Inflammatory macrophage (primary cell): Measurements from ENCODE around the gene FNDC1.
A peak's percentile ranks its signal among the peaks of the same experiment; 100 is the strongest.

ENCODE experiments used
- DNase-seq, 2 donors: peaks; one replicate each; pipeline ENCODE4 v3.0.0-alpha.2; 2020 to 2022
- total RNA-seq, 18 experiments: gene quantifications; one replicate each; lab custom pipeline; 2026; ENCODE audit warnings: mixed read lengths in 6 of 18, inconsistent platforms in 2 of 18; lab: John Stamatoyannopoulos, UW

Gene FNDC1
- 0 to 0.16 (median 0.05) reads per million in 18 experiments for total RNA-seq

DNA sequence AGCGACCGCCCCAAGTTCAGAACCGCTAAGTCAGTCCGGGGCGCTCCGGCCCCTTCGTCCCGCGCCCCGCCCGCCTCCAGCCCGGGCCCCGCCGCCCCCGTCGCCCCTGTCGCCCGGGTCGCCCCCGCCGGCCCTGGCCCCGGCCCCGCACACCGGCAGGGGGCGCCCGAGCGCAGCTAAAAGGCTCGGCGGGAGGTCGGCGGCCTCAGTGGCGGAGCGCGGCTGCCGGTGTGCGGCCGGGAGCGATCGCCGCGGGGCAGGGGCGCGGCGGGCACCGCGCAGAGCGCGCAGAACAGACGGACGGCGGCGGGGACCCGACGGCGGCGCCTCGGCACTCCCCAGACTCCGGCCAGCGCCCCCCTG is at the start of gene FNDC1:
Gene FNDC1 (plus strand): TSS at position 208 of the 363 bp plus-strand sequence. CDS start 197 bp downstream, outside the sequence.
- DNase-seq, result peak; percentile 18 to 53

- DNase-seq, result peak; percentile 89 to 92
Measured at GRCh38 chr6:159119791-159120190, 49.4 kb upstream of the FNDC1 start.

DNA sequence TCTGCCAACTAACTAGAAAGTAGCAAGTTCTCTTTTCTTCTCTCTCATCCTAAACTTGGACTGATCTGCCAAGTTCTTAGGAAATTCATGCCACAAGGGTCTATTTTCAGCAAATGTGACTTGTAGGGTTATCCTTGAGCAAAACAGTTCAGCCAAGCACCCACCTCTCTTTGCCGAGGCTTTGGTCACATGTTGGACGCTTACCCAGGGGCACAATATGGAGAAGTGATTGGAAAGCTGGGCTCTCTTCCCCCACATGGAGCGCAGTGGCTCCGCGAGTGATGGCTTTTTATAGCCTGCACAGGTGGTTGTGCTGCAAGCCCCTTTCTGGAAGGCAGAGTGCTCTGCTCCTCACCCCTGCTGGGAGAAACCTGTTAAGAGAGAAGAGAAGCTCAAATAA is 47.7 kb upstream of the FNDC1 start:
- DNase-seq, result peak; percentile 61 to 73

GRCh38 chr6:159122453-159122852 is 46.7 kb upstream of the FNDC1 start:
- DNase-seq, result peak in 1 of 2 donors; percentile 26

DNA sequence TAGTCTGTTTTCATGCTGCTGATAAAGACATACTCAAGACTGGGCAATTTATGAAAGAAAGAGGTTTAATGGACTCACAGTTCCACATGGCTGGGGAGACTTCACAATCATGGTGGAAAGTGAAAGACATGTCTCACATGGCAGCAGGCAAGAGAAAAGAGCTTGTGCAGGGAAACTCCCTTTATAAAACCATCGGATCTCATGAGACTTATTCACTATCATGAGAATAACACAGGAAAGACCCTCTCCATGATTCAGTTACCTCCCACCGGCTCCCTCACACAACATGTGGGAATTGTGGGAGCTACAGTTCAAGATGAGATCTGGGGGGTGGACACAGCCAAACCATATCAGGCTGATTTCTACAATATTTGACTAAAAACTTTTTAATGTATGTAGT is 45.4 kb upstream of the FNDC1 start:
- DNase-seq, result peak in 1 of 2 donors; percentile 1

DNA sequence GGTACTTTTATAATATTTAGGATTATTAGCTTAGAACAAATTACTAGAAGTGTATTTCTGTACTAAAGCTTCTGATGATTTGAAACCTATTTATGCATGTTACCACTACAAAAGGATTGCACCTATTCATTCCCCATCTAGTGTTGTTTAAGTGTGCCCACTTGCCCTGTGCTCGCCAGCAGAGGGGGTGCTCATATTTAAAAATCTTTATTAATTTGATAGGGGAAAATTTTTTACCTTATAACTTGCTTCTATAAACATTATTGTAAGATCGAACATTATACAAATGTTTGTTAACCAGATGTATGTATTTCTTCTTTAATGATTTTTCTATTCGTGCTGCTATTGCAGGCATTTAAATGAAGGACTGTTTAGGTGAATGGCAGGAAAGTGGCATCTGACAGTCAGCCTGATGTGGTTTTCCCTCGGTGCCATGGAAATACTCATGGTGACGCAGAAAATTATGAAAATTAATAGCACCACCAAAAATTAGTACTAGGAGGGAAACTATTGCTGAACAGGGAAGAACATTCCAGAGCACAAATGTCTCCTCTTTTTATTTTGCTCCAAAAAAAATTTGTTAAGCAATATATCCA is 44.1 kb upstream of the FNDC1 start:
- peak in 1 of 2 donors; percentile 0 for DNase-seq

GRCh38 chr6:159125951-159126352 is 43.2 kb upstream of the FNDC1 start:
- DNase-seq, result peak; percentile 42 to 57

GRCh38 chr6:159126590-159126989 is 42.6 kb upstream of the FNDC1 start:
- DNase-seq, result peak in 1 of 2 donors; percentile 0

- DNase-seq, result no peak
Measured at GRCh38 chr6:159127701-159128100, 41.5 kb upstream of the FNDC1 start.

DNA sequence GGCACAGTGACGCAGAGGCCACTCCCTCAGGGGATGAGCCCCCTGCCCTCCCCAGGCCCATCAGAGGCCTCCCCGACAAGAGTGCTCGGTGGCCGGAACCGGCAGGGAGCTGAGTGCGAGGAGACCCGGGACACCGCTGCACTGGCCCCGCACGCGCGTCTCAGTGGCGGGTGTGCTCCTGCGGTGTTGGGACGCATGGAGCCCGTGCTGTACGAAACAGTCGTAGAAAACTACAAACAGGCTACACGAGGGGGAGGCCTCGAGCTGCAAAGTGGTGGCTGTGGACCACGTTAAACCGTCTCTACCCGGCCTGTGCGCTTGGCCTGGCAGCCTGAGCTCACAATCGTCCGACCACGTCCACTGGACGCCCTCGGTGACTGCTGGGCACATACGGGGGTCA is 40.2 kb upstream of the FNDC1 start:
- no peak for DNase-seq

DNA sequence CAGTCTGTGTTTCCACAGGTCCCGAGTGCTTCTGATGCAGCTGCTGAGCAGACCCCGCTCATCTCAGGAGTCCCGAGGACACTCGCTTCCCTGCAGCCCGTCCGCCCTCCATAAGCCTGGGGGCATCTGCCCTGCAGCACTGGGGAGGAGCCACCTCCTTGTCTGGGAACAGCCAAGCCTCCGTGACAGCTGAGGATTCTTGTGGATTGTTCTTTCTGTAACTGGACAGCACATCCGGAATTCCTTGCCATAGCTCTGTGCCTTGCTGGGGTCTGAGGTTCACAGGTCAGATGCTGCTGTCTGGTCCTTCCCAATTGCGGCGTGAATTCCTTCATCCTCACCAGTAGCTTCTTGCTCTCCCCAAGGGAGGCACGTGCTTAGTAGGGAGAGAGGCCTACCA is 38.4 kb upstream of the FNDC1 start:
- no peak for DNase-seq

GRCh38 chr6:159131709-159132108 is 37.5 kb upstream of the FNDC1 start:
- no peak for DNase-seq

GRCh38 chr6:159132664-159133063 is 36.5 kb upstream of the FNDC1 start:
- no peak for DNase-seq

GRCh38 chr6:159134701-159135364 is 34.4 kb upstream of the FNDC1 start:
- DNase-seq, result peak; percentile 83 to 89

DNA sequence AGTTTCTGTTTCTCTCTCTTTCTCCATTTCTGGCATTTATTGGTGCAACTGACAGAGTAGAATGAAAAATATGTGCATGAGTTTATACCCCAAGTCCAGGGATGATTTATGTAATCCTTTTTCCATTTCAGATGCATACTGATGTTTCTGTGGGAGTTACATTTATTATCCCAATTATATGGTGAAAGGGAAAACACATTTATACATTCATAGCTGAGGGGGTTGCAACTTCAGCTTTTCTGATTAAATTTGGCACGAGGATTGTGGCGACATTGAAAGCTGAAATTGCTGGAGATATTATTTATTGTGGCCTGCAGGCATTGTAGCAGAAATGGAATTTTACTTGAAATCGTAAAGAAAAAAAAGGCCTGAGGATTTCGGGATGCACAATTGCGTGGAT is 31.5 kb upstream of the FNDC1 start:
- no peak for DNase-seq

GRCh38 chr6:159142531-159142930 is 26.7 kb upstream of the FNDC1 start:
- DNase-seq, result no peak

GRCh38 chr6:159148641-159149040 is 20.6 kb upstream of the FNDC1 start:
- no peak for DNase-seq

DNA sequence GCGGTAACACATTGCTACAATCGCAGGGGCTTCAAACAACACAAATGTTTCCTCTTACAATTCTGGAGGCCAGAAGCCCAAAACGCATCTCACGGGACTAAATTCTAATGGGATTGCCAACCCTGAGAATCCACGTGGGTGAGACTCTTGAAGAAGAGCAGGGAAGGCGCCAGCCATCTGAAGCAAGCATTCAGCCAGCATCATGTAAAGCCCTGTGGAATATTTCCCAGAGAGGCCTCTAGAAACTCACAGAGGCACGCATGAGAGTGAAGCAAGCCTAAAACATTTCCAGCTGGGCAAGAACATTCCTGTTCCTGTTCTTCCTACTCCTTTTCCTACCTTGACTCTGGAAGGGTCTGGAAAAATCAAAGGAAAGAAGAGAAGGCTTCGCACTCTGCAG is 19.6 kb upstream of the FNDC1 start:
- no peak for DNase-seq

GRCh38 chr6:159151266-159151855 is 17.8 kb upstream of the FNDC1 start:
- DNase-seq, result peak; percentile 79 to 82

GRCh38 chr6:159152041-159152440 is 17.2 kb upstream of the FNDC1 start:
- no peak for DNase-seq

GRCh38 chr6:159152782-159153181 is 16.4 kb upstream of the FNDC1 start:
- DNase-seq, result no peak

- no peak for DNase-seq
Measured at GRCh38 chr6:159155679-159156078, 13.5 kb upstream of the FNDC1 start.

DNA sequence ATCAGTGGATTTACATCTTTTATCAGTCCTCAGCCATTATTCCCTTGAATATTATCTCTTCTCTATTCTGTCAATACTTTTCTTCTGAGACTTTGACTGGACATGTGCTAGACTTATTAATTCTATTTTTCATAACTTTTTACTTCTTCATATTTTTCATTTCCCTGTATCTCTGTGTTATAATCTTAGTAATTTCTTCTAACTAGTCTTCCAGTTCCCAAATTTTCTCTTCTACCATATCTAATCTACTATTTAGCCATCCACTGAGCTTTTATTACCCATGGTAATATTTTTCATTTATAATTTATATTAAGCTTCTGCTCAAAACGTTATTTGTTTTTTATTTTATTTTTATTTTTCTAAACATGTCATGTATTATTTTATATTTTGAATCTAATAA is 13.1 kb upstream of the FNDC1 start:
- no peak for DNase-seq

DNA sequence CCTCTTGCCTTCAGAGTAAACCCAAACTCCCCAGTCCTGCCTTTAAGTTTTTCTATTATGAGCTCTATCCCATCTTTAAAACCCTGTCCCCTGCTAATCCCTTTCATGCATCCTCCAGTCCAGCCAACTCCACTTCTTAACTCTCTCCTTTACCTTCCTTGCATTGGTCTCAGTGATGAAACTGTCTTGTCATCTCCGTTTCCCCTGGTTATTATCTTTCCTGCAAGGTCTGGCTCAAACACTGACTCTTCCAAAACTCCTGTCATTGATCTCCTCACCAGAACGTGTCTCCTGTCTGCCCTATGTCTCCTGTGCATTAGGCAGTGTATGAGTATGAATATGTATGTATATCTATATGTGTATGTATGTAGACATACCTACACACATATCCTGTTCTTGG is 11.8 kb upstream of the FNDC1 start:
- DNase-seq, result no peak
